Effector memory CD4-positive, alpha-beta T cell (primary cell): Measurements from ENCODE around the gene C10orf71.

ENCODE experiments used
- DNase-seq, 3 donors: peaks; one replicate each; pipeline ENCODE4 v3.0.0-alpha.2; 2020
- H3K27ac ChIP-seq: 2 replicates; pipeline ENCODE4 v1.7.0; 2013; ENCODE audit warnings: mild to moderate bottlenecking, low read length, moderate library complexity; ENCODE audit not compliant: insufficient read depth, poor library complexity, severe bottlenecking
- H3K27me3 ChIP-seq: replicated peaks from 2 replicates; pipeline ENCODE4 v1.7.0; 2013; ENCODE audit warnings: mild to moderate bottlenecking, low read length; ENCODE audit not compliant: insufficient read depth, control insufficient read depth, poor library complexity, severe bottlenecking
- H3K36me3 ChIP-seq: 2 replicates; pipeline ENCODE4 v1.7.0; 2013; ENCODE audit warnings: mild to moderate bottlenecking, low read length, moderate library complexity; ENCODE audit not compliant: control insufficient read depth, insufficient read depth
- H3K4me1 ChIP-seq: 2 replicates; pipeline ENCODE4 v1.7.0; 2013; ENCODE audit warnings: low read length, mild to moderate bottlenecking; ENCODE audit not compliant: control insufficient read depth, insufficient read depth, poor library complexity, severe bottlenecking
- H3K4me3 ChIP-seq: 2 replicates; pipeline ENCODE4 v1.7.0; 2013; ENCODE audit warnings: low read length, low read depth, mild to moderate bottlenecking; ENCODE audit not compliant: insufficient read depth, poor library complexity, severe bottlenecking
- H3K9me3 ChIP-seq: 2 replicates; pipeline ENCODE4 v1.7.0; 2013; ENCODE audit warnings: mild to moderate bottlenecking, low read length, moderate library complexity; ENCODE audit not compliant: control insufficient read depth

C10orf71 gene

DNA sequence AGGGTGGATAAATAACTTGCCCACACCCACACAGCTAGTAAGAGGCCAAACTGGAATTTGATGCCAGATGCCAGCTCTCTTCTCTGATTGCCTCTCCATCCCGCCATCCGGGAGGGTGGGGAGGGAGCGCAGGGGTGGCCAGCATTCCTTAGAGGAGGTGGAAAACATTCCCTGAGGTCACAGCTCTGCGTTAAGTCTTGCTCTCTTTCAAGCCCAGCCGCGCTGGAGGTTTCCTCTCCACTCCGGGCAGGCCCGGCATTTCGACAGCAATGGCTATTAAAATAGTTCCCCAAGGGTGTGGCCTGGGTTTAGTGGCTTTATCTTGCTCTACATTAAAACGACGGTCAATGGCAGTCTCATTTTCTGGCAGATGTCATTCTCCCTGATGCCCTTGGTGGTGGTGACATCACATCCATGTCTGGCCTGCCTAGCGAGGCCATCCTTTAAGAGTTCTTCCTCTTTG, 16.1 kb upstream of the C10orf71 start:
- H3K9me3 ChIP-seq = no peaks in the 10 kb centered on the region

DNA sequence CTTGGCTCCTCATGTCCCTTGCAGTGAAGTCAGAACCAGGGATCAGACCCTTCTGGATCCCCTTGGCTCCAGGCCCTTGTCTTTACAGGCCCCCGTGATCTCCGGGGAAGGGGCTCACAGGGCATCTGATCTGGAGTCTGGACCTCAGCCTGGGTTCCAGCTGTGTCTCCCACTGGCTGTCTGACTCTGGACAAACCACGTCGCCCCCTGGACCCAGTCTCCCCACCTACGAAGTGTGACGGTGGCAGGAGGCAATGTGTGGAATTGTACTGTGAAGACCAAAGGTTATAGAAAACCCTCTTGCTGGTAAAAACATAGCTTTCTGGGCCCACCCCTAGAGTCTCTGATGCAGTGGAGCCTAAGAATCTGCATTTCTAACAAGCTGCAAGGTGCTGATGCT, 15.5 kb upstream of the C10orf71 start:
- Histone ChIP-seq H3K36me3 (no peaks in the 10 kb centered on the region), H3K4me3 (no peak overlapping the region), H3K9me3 (no peaks in the 10 kb centered on the region), H3K27ac (no peak overlapping the region), H3K27me3 (no peaks in the 10 kb centered on the region), H3K4me1 (no peaks in the 10 kb centered on the region)
- no peak for DNase-seq

More for the DNA sequence above, 16.1 kb upstream of the C10orf71 start:
- Histone ChIP-seq H3K4me3 (no peak overlapping the region), H3K4me1 (no peaks in the 10 kb centered on the region), H3K27me3 (no peaks in the 10 kb centered on the region), H3K27ac (no peak overlapping the region), H3K36me3 (no peaks in the 10 kb centered on the region)
- DNase-seq = no peak

DNA sequence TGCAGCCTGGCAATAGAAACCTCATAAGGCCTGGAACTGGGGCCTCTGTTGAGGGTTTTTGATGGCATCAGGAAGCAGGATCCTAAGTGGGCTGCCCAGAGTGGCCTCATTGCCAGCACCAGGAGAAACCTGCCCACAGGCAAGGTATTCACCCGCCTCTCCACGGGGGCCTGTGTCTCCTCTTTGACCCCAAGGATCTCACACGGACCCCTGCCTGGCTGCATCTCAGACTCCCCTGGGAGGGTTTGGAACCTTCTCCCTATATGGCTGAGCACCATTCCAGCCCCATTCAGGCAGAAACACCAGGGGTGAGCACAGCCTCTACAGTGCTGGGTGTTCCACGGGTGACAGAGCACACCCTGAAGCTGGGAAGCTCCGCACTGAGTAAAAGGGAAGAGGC, 14.6 kb upstream of the C10orf71 start:
- H3K27ac ChIP-seq = no peak overlapping the region

DNA sequence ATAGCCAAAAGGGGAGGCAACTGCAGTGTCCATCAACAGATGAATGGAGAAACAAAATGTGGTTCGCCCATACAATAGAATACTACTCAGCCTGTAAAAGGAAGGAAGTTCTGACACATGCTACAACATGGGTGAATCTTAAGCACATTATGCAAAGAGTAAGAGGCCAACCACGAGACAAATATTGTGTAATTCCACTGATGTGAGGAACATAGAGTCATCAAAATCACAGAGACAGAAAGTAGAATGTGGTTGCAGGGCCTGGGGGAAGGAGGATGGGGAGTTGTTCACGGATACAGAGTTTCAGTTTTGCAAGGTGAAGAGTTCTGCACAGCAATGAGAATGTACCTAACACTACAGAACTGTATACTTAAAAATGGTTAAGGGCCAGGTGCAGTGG, 13.7 kb upstream of the C10orf71 start:
- Histone ChIP-seq H3K4me1 (no peaks in the 10 kb centered on the region), H3K4me3 (no peak overlapping the region), H3K27me3 (no peaks in the 10 kb centered on the region), H3K36me3 (no peaks in the 10 kb centered on the region), H3K9me3 (no peaks in the 10 kb centered on the region), H3K27ac (no peak overlapping the region)
- DNase-seq = no peak

More for the DNA sequence above, 14.6 kb upstream of the C10orf71 start:
- H3K4me1 ChIP-seq = no peaks in the 10 kb centered on the region
- H3K27me3 ChIP-seq = no peaks in the 10 kb centered on the region
- H3K36me3 ChIP-seq = no peaks in the 10 kb centered on the region
- no peak for DNase-seq
- no peaks in the 10 kb centered on the region for H3K9me3 ChIP-seq
- H3K4me3 ChIP-seq = no peak overlapping the region

DNA sequence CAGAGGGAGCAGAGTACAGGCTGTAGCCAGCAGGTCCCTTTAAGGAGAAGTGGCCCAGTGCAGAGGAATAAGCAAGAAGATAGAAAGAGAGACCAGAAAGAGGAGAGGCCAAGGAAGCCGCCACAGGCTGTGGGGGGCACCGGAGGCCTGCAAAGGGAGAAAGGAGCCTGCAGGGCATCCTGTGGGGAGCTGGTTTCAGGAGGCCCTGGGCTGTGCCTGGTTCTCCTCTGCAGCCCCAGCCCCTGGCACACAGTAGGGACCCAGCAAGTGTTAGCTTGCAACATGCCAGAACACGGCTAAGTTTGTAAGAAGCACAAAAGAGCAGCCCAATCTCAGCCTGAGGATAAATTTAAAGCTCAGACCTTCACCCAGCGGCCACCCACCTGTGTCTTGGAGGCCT, 12.3 kb upstream of the C10orf71 start:
- H3K4me3 ChIP-seq = no peak overlapping the region
- DNase-seq = no peak
- H3K27me3 ChIP-seq = no peaks in the 10 kb centered on the region
- no peaks in the 10 kb centered on the region for H3K36me3 ChIP-seq
- H3K4me1 ChIP-seq = no peaks in the 10 kb centered on the region
- no peaks in the 10 kb centered on the region for H3K9me3 ChIP-seq
- H3K27ac ChIP-seq = no peak overlapping the region

DNA sequence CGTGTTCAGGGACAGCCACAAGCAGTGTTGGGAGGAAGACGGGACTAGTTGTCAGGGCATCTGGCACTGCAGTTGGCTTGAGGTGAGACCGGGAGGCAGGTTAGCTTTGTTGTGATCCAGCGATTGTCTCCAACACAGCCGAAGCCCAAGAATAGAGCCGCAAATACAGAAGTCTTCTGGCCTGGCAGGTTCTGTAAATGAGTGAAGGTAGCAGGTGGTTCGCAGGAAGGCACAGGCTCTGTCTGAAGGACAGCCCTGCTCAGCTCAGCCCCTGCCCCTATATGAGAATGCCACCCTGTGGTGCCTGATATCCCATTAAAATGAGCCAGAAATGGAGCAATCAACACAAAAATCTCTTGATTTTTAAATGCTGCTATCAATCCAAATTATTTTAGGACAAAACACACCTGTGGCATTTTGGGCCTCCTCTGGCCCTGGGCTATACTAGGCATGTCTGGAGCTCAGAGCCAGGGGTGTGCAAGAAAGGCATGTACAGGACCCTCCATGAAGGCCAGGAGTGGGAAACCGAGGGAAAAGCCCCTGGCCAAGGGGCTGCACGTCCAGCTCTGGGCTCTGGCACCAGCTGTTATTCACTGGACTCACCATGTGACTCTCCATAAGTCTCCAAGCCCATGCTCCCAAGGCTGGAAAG, 11.2 kb upstream of the C10orf71 start:
- H3K36me3 ChIP-seq = no peaks in the 10 kb centered on the region
- H3K4me1 ChIP-seq = no peaks in the 10 kb centered on the region
- DNase-seq = no peak
- no peak overlapping the region for H3K27ac ChIP-seq
- H3K27me3 ChIP-seq = no peaks in the 10 kb centered on the region
- no peak overlapping the region for H3K4me3 ChIP-seq
- no peaks in the 10 kb centered on the region for H3K9me3 ChIP-seq

DNA sequence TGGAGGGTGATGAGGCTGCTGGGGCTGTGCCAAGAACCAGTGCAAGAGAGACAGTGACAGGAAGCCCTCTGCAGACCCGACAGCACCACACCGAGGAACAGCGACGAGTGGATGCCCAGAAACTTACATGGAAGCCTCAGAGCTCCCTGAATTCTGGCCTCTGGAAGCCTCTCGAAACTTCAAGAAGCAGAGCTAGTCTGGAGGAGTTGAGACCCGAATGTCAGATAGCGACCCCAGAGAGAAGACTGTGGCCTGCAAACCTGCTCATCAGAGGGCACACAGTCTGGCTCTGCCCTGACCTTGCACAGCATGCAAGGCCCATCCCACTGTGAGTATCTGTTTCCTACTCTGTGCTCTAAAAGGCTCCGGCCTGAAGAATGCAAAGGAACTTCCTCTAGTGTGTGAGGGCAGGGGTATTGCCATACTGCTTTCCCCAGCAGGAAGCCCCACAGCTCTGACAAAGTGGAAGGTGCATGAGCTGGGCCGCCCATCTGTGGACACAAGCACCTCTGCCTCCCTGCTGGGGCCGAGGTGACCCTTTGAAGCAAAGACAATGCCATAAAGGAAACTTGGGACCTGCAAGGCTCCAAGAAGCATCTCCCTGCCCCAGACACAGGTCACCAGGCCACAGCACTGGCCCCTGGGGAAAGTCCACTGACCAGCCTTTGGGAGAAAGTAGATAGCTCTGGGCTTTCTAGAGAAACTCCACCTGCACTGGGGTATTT, 10.5 kb upstream of the C10orf71 start:
- Histone ChIP-seq H3K27ac (no peak overlapping the region), H3K4me3 (no peak overlapping the region), H3K4me1 (no peaks in the 10 kb centered on the region), H3K27me3 (no peaks in the 10 kb centered on the region), H3K36me3 (no peaks in the 10 kb centered on the region), H3K9me3 (no peaks in the 10 kb centered on the region)
- DNase-seq = no peak

DNA sequence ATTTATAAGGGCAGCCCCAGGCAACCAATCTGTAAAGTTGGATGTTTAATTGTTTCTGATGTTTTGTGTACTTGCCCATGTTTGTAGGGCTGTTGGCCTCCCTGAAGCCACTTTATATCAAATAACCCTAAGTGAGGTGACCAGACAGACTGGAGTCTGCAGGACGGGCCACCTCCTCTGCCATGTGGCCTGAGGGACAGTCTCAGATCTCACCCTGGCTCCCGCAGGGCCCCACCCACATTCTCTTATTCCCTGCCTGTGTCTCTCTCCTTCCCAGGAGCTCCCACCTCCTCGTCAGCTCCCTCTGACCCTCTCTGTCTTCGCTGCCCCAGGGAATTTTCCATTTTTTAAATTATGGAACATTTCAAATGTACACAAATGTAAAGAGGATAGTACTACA, 9.5 kb upstream of the C10orf71 start:
- no peaks in the 10 kb centered on the region for H3K36me3 ChIP-seq
- H3K27me3 ChIP-seq = no peaks in the 10 kb centered on the region
- H3K9me3 ChIP-seq = no peaks in the 10 kb centered on the region
- H3K4me3 ChIP-seq = no peak overlapping the region
- no peak overlapping the region for H3K27ac ChIP-seq
- no peak for DNase-seq
- H3K4me1 ChIP-seq = no peaks in the 10 kb centered on the region

DNA sequence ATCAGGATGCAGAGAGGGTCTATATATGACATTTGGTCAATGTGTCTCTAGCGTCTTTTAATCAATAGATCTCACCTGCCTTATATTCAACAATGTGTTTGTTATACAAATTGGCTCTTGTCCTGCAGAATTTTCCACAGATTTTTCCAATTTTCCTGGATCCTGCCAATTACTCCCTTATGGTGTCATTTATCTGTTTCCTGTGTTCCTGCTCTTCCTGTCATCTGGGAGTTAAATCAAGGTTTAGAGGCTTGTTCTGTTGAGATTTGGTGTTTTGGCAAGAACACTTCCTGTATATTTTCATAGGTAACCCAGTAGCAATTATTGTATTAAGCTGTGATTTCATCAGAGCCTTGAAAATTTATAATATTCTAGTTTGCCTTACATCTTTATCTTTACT, 8.8 kb upstream of the C10orf71 start:
- Histone ChIP-seq H3K27ac (no peak overlapping the region), H3K4me1 (no peaks in the 10 kb centered on the region), H3K9me3 (no peaks in the 10 kb centered on the region), H3K27me3 (no peaks in the 10 kb centered on the region), H3K36me3 (no peaks in the 10 kb centered on the region), H3K4me3 (no peak overlapping the region)
- DNase-seq = no peak

DNA sequence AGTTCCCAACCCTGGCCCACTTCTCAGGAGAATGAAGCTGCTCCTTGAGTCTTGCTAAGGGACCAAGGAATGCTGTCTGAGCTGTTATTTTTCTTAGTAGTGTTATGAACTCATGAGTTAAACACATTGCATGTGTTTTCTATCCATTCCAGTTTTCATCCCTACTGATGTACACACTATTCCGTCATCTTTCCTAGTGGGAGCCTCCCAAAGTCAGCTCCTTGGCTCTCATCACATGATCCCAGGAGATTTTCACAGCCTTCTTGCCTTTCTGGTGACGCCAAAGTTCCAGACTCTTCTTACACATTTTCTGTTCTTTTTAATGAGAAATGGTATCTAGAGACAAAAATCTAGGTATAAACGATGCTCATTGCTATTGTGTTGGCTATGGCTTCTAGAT, 8.4 kb upstream of the C10orf71 start:
- no peak for DNase-seq
- H3K36me3 ChIP-seq = no peaks in the 10 kb centered on the region
- no peaks in the 10 kb centered on the region for H3K4me1 ChIP-seq
- no peaks in the 10 kb centered on the region for H3K27me3 ChIP-seq
- no peaks in the 10 kb centered on the region for H3K9me3 ChIP-seq
- no peak overlapping the region for H3K27ac ChIP-seq
- no peak overlapping the region for H3K4me3 ChIP-seq
